Activated CD4-positive, alpha-beta T cell treated with anti-CD3 and anti-CD28 coated beads, Interleukin-2, amount 50 U/mL, for 4 hours (primary cell): ENCODE results near the gene LARGE1.

Source experiments
- DNase-seq, 2 experiments: peaks; one replicate each; pipeline ENCODE4 v3.0.0-alpha.2; 2020

The LARGE1 gene

GRCh38 chr22:33853200-33854097 is 66.8 kb downstream of the LARGE1 start:
- no peak for DNase-seq

- DNase-seq: no peak
Observed at GRCh38 chr22:33851821-33852384, 68.4 kb downstream of the LARGE1 start.

GRCh38 chr22:33851240-33851639 is 69.0 kb downstream of the LARGE1 start:
- no peak for DNase-seq

- no peak for DNase-seq
Observed at GRCh38 chr22:33850724-33851123, 69.6 kb downstream of the LARGE1 start.

- DNase-seq: no peak
Observed at GRCh38 chr22:33850193-33850592, 70.1 kb downstream of the LARGE1 start.

GRCh38 chr22:33848251-33848650 is 72.0 kb downstream of the LARGE1 start:
- no peak for DNase-seq

GRCh38 chr22:33844273-33844672 is 76.0 kb downstream of the LARGE1 start:
- no peak for DNase-seq

- no peak for DNase-seq
Observed at GRCh38 chr22:33842421-33843094, 77.7 kb downstream of the LARGE1 start.

GRCh38 chr22:33842006-33842354 is 78.3 kb downstream of the LARGE1 start:
- no peak for DNase-seq

GRCh38 chr22:33841281-33842005 is 78.8 kb downstream of the LARGE1 start:
- DNase-seq: no peak

GRCh38 chr22:33838644-33839043 is 81.6 kb downstream of the LARGE1 start:
- DNase-seq: no peak

- no peak for DNase-seq
Observed at GRCh38 chr22:33837826-33838225, 82.5 kb downstream of the LARGE1 start.

GRCh38 chr22:33835265-33835664 is 85.0 kb downstream of the LARGE1 start:
- DNase-seq: no peak

GRCh38 chr22:33832558-33833151 is 87.6 kb downstream of the LARGE1 start:
- no peak for DNase-seq

GRCh38 chr22:33831651-33832050 is 88.6 kb downstream of the LARGE1 start:
- no peak for DNase-seq

- DNase-seq: no peak
Observed at GRCh38 chr22:33831207-33831606, 89.1 kb downstream of the LARGE1 start.

GRCh38 chr22:33829546-33830280 is 90.6 kb downstream of the LARGE1 start:
- no peak for DNase-seq

GRCh38 chr22:33828302-33828701 is 92.0 kb downstream of the LARGE1 start:
- no peak for DNase-seq

GRCh38 chr22:33825761-33826160 is 94.5 kb downstream of the LARGE1 start:
- no peak for DNase-seq

GRCh38 chr22:33823552-33823951 is 96.7 kb downstream of the LARGE1 start:
- no peak for DNase-seq

- DNase-seq: no peak
Observed at GRCh38 chr22:33821290-33821689, 99.0 kb downstream of the LARGE1 start.

GRCh38 chr22:33819743-33820142 is 100.5 kb downstream of the LARGE1 start:
- DNase-seq: no peak
